ENCODE measurements around the gene IL1A.

IL1A gene

GRCh38 chr2:112757265-112757664, 27.0 kb downstream of the IL1A start:
- DNase-seq, result no peak

DNA sequence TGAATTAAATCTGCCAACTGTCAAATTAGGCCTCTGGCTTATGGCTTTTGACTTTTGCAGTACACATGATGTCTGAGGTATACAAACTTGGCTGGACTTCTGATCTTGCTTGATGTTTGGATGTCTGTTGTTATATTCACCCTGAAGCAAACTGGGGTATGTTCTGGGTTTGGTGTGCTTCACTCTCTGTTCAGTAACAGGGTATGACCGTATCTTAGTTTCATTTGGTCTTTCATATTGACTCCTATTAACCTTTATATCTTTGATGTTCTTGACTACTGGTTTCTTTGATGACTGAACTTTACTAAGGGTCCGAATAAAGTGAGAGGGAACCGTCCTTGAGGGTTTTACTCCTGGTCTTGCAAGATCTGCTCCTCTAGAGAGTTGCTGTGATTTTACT, 28.1 kb downstream of the IL1A start:
- DNase-seq, result no peak

- DNase-seq, result no peak
Measured at GRCh38 chr2:112755444-112755843, 28.8 kb downstream of the IL1A start.

DNA sequence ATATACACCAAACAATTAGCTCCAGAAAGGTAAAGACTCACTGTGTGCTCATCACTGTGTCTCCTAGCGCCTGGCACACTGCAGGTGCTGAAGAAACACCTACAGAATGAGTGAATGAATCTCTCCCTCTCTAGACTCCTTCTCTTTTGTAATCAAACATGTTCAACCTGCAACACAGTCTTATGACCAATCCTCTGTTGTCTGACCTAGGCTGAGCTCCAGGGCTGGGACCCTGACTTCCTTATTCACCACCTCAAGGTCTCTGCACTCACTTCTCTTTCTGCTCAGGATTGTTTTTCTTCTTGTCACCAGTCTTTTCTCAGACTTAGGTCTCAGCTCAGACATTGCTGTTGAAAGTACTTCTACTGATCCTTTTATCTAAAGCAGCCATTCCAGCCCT, 29.7 kb downstream of the IL1A start:
- no peak for DNase-seq

DNA sequence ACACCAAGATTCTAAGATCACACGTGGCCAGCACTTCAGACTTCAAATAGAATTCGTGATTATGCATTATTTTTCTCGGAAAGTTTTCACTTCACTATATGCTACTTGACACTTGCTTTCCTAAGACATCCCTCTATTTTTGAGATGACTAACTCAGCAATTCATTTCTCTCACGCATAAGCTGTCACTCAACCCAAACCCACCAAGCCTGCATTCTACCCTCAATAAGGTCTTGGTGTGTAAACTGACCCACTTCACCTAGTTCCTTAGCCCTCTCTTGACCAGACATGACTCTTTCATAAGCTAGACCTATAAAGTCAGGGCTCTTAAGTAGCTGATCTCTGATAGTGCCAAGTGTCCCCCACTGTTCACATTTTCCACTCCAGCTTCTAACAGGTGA, 31.6 kb downstream of the IL1A start:
- DNase-seq, result no peak

DNA sequence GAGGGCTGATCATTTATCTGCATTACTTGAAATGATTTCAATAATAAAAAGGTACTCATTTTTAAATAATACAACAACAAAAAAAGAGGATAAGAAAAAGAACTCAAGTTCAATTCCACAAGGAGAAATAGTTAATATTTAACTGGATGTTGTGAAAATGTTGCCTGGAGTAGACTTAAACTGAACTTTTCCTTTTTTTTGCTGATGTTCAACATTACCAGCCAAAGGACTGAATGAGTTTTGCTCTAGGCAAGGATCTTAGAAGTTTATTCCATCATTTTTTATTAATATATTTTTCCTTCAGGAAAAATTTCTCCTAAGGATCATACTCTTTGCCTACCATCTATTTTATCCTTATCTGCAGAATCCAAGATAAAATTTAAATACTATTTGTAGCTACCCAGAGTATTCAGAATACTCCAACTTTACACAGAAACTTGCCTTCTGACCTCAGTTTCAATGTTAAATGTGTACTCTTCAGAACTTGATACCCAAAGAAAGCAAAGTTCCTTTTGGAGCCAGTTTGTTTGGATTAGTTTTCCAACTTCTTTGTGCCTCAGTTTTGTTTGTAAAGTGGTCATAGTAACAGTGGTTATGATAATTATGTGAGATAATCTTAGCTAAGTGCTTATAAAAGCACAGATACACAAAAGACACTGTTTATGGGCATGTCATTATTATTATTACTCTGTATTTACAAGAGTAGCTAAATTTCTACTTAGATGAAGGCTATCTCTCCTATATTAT, 32.7 kb downstream of the IL1A start:
- DNase-seq, result no peak

DNA sequence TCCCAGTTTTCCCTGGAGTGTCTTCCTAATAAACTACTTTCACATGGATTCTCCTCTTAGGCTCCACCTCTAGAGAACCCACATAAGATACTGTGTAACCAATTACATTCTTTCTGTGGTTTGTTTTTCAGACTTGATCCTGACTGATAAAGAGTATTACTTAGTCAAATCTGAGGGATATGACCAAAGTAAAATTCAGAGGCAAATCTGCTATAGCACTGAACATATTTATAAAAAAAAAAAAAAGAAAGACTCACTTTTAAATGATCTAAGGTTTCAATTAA, 33.8 kb downstream of the IL1A start:
- no peak for DNase-seq

DNA sequence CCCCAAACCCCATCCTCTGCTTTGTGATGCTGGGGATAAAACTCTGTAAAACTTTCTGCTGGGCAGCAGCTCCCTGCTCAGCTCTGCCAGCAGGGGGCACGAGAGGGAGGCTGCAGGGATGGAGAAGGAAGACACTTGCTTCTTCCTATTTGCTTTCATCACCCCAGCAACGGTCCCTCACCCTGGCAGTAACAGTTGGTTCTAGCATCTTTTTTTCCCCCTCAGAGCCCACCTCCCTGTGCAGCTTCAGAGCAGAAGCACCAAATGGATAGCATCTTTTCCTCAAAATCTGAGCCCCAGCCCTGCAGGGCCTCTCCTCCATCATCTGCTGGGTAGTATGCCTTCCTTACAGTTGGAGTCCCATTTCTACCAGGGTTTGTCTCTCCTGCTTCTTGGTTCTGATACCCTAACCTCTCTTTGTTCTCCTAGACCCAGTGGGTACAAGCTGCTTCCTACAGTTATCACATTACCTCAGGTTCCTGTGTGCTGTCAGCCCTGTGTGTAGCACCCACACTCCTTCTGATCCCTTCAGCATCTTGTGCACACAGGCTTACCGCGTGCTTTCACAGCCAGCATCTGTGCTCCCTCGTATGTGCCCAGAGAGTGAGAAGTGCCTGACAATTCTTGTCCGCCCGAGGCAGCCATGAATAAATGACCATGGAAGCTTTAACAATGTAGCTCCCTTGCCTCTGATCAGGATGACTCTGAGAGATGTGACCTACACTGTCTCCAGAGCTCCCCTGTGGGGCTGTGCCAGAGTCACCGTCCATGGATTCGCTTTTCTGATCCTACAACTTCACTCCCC, 34.3 kb downstream of the IL1A start:
- peak; percentile 82 for DNase-seq

GRCh38 chr2:112740527-112740926, 43.8 kb downstream of the IL1A start:
- DNase-seq, result no peak

GRCh38 chr2:112737542-112738232, 46.6 kb downstream of the IL1A start:
- no peak for DNase-seq

DNA sequence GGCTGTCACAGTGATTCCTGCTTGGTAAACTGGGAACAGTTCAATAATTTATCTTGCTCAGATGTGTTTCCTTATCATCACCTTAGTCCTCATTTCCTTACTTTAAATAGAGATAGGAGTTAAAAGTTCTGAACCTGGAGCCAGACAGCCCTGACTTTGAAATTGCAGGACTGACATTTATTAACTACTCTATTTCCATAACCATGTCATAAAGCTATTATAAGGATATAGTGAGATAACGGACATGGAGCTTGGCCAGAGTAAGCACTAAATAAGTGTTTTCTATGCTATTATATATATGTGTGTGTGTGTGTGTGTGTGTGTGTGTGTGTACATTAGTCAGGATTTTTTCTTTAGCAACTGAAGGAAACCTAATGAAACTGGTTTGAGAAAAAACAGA, 50.4 kb downstream of the IL1A start:
- DNase-seq, result no peak

GRCh38 chr2:112733456-112733855, 50.8 kb downstream of the IL1A start:
- no peak for DNase-seq

DNA sequence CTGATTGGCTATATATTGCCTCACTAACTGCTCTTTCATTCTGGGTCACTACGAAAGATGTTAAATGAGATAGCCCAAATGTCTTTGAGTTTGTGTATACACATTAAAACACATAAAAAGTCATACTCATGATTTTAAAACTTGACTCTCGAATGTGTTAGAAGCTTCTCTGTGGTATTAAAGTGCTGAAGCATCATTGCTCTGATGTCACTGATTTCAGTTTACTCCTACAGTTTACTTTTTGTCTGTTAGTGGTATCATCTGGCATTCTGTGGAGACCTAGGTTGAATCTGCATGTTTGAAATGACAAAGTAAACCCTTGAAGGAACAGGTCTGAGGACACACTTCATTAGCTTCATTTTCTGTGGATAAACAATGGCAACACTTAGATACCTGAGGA, 52.8 kb downstream of the IL1A start:
- DNase-seq, result no peak

DNA sequence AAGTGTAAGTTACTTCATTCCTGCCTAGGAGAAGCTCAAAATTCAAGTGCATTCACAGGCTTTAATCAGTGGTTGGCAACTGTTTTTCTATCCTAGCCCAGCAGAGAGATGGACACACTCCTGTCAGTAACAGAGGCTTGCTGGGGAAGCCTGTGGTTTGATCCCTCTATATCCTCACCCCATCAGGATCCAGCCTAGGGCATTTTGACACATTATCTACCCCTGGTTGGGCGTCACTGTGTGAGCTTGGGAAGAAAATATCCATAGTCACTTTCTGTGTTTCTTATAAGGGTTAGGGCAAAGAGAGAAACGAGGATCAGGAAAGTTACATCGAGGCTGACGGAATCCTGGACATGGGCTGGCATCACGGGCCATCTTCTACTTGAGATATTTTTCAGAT, 53.5 kb downstream of the IL1A start:
- no peak for DNase-seq

DNA sequence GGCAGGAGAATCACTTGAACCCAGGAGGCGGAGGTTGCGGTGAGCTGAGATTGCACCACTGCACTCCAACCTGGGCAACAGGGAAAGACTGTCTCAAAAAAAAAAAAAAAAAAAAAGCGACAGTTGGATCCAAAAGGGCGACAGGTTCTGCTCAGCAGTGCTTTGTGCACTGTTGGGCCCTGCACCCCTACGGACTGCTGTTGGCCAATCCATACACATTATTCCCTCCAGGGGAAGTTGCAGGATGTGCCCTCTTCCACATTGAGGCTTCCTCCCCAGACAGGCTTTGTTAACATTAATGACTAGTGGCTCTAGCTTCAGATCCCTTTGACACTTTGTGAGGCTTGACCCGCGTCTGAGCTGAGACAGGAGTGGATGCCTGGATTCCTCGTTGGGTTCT, 54.1 kb downstream of the IL1A start:
- DNase-seq, result no peak

DNA sequence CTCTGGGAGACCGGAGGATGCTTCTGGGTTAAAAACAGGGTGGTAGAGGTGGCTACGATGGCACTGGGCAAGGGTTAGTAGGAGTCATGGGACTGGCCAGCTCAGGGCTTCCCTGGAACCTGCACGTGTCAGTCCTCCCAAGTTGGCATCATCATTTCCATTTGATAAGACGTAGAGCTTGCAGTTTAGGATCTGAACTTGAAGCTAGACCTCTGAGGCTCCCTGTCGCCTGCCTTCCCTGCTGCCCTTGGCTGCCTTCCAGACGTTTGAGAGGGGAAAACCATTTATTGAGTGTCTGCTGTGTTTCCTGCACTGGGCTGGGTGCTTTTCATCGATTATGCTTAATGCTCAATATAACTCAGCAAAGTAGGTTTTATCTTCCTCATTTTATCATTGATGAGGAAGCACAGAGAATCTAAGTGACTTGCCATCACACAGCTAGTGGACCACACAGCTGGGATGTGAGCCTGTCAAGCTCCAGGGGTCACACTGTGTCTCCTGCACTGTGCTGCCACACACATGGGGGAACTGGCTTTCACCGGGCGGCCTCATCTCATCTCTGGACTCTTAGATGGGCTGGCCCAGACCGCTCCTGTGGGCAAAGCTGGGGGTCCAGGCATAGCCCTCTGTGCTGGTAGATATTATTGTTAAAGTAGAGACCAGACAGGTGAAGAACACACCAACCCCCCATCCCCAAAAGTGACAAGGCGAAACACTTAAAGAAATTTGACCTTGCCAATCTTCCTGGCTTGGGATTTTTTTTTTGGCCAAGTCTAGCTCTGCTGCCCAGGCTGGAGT, 55.7 kb downstream of the IL1A start:
- peak; percentile 56 for DNase-seq

DNA sequence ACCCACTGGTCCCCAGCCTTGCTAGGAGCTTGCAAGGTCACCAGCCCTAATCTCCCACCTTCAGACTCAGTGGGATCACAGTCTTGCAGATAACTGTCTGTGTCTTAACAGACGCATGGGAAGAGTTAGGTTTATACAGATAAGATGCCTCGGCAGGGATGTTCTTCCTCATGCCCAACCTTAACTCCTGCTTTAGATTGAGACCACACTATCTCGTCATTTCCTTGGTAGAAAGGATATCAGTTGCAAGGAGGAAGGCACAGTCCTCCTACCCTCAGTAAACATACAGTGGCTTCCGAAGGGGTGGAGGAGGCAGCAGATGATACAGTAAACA, 56.3 kb downstream of the IL1A start:
- DNase-seq, result peak; percentile 56

GRCh38 chr2:112727276-112728028, 56.8 kb downstream of the IL1A start:
- no peak for DNase-seq

GRCh38 chr2:112726487-112727190, 57.7 kb downstream of the IL1A start:
- DNase-seq, result peak; percentile 95

DNA sequence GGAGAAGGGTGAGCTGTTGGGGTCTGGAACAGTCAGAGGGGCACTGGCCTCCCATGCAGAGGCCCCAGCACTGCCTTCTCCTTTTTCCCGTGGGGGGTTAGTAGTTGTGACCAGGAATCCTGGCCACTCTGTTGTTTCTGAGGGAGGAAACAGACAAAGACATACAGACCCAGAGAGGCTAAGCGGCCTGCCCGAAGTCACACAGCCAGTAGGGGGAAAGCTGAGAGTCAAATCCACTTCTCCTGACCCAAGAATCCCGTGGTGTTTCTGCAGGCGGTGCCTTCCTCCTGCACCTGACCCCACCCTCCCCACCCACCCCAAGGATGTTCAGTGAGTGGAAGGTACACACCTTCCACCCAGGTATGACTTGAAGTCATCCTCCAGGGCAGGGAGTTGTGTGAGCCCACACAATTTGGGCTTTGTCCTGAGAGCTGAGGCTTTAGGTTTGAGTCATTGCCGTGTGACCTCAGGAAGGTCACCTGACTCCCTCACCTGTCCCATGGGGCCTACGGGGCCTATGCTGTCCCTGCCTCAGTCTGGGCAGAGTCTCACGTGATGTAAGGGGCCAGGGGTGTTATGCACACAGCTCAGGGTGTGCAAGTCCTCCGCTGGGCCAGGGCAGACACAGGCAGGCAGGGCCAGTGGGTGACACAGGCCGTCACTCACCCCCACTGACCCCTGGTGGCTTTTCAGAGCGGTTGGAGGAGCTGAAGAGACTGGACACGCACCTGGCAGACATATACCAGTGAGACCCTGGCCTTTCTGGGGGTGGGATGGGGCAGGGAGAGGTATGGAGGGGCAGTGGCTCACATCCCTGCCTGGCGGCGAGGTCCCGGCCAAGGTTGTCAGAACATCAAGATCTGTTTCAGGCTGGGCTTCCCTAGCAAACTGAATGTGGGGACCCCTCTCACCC, 58.5 kb downstream of the IL1A start:
- DNase-seq, result peak; percentile 10
